Naive B cell (primary cell): Measurements from ENCODE around the gene BRF1. TPM values are rescaled to one million over a fixed set of nuclear protein-coding genes. Genes with fewer than 3 reads are reported as not detected.
A peak's percentile ranks its signal among the peaks of the same experiment; 100 is the strongest.

ENCODE experiments used
- ATAC-seq, 2 donors: fragments of 150-1000 bp; cut with Tn5 transposase; 2 replicates each; pipeline ENCODE4 v1.10.0; 2021; ENCODE audit warnings: low read depth in 2 of 2, mild to moderate bottlenecking in 2 of 2, moderate library complexity in 2 of 2
- DNase-seq: peaks from one replicate; pipeline ENCODE4 v3.0.0; 2022
- H3K27ac Mint-ChIP-seq, 6 donors: one replicate each; pipeline ENCODE4 v1.8.0; 2020 to 2022; ENCODE audit warnings: mild to moderate bottlenecking in 6 of 6, mixed read lengths in 6 of 6, moderate library complexity in 5 of 6, inconsistent platforms in 2 of 6
- H3K27me3 Mint-ChIP-seq, 3 donors: one replicate each; pipeline ENCODE4 v1.8.0; 2021 to 2022; ENCODE audit warnings: mixed read lengths in 3 of 3, mild to moderate bottlenecking in 1 of 3
- H3K36me3 Mint-ChIP-seq, 2 donors: one replicate each; pipeline ENCODE4 v1.8.0; 2020 to 2022; ENCODE audit warnings: mixed read lengths in 2 of 2, inconsistent platforms in 1 of 2, mild to moderate bottlenecking in 1 of 2
- H3K4me1 Mint-ChIP-seq, 3 donors: one replicate each; pipeline ENCODE4 v1.8.0; 2020 to 2022; ENCODE audit warnings: mixed read lengths in 3 of 3, inconsistent platforms in 1 of 3, mild to moderate bottlenecking in 1 of 3, moderate library complexity in 1 of 3
- H3K4me3 Mint-ChIP-seq, 8 donors: one replicate each; pipeline ENCODE4 v1.8.0; 2020 to 2022; ENCODE audit warnings: mild to moderate bottlenecking in 8 of 8, mixed read lengths in 8 of 8, moderate library complexity in 8 of 8, inconsistent platforms in 2 of 8
- H3K9me3 Mint-ChIP-seq, 7 donors: one replicate each; pipeline ENCODE4 v1.8.0; 2020 to 2022; ENCODE audit warnings: mixed read lengths in 7 of 7, mild to moderate bottlenecking in 5 of 7, inconsistent platforms in 2 of 7, moderate library complexity in 1 of 7
- polyA plus RNA-seq, 6 donors: library from polyadenylated mRNA; unstranded; fragments of 300-500 nt; fragmentation: Illumina TruSeq; gene quantifications; one replicate each; pipeline ENCODE4 v1.2.3, GENCODE V29; 2021; ENCODE audit warnings: low read depth in 6 of 6

Gene BRF1
- polyA plus RNA-seq, 6 donors from 2014 or later: 3.1 to 8.9 (median 6.0) TPM

- H3K36me3 Mint-ChIP-seq: peaks cover 0 to 5% of the 10 kb centered on the region in 2 donors
- DNase-seq (no peak), ATAC-seq (no peak)
- peaks cover 14 to 38% (median 38%) of the 10 kb centered on the region in 3 donors for H3K4me1 Mint-ChIP-seq
- H3K27ac Mint-ChIP-seq: peak overlapping the region in 4 of 6 donors; percentile 24 to 79 (median 48)
- peak overlapping the region; percentile 62 to 89 (median 79) for H3K4me3 Mint-ChIP-seq
- no peaks in the 10 kb centered on the region for H3K9me3 Mint-ChIP-seq
- no peaks in the 10 kb centered on the region for H3K27me3 Mint-ChIP-seq
Measured at GRCh38 chr14:105250008-105250366, 50.8 kb downstream of the BRF1 start.

GRCh38 chr14:105249182-105250007, 51.4 kb downstream of the BRF1 start:
- Mint-ChIP-seq H3K36me3 (peaks cover 0 to 5% of the 10 kb centered on the region in 2 donors), H3K27ac (peak overlapping the region in 5 of 6 donors; percentile 61 to 88 (median 79)), H3K4me3 (peak overlapping the region; percentile 62 to 89 (median 79)), H3K27me3 (no peaks in the 10 kb centered on the region), H3K9me3 (no peaks in the 10 kb centered on the region), H3K4me1 (peaks cover 14 to 39% (median 37%) of the 10 kb centered on the region in 3 donors)
- no peak for ATAC-seq
- no peak for DNase-seq

- peak within 1 kb of the TSS; percentile 78 to 89 (median 82) for H3K4me3 Mint-ChIP-seq
- H3K27ac Mint-ChIP-seq: peak within 1 kb of the TSS in 5 of 6 donors; percentile 61 to 88 (median 82)
- peak; percentile 92 for ATAC-seq
- DNase-seq: peak; percentile 89
- no peaks in the 10 kb centered on the region for H3K9me3 Mint-ChIP-seq
- H3K4me1 Mint-ChIP-seq: peaks cover 14 to 45% (median 31%) of the 10 kb centered on the region in 3 donors
- H3K36me3 Mint-ChIP-seq: peaks cover 0 to under 1% of the 10 kb centered on the region in 2 donors
- no peaks in the 10 kb centered on the region for H3K27me3 Mint-ChIP-seq
Measured at GRCh38 chr14:105248368-105249181, 52.2 kb downstream of the BRF1 start, which contains the start of gene BTBD6. Gene BTBD6, plus strand, starts transcription at chr14:105248533. Its CDS starts 179 bp downstream, at chr14:105248712.

GRCh38 chr14:105247715-105248367, 53.0 kb downstream of the BRF1 start:
- peak overlapping the region; percentile 78 to 88 (median 82) for H3K4me3 Mint-ChIP-seq
- H3K9me3 Mint-ChIP-seq: no peaks in the 10 kb centered on the region
- ATAC-seq: no peak
- peaks cover 14 to 45% (median 31%) of the 10 kb centered on the region in 3 donors for H3K4me1 Mint-ChIP-seq
- H3K36me3 Mint-ChIP-seq: no peaks in the 10 kb centered on the region
- H3K27ac Mint-ChIP-seq: peak overlapping the region in 4 of 6 donors; percentile 61 to 88 (median 77)
- DNase-seq: no peak
- H3K27me3 Mint-ChIP-seq: no peaks in the 10 kb centered on the region

- peak overlapping the region in 5 of 6 donors; percentile 42 to 88 (median 72) for H3K27ac Mint-ChIP-seq
- H3K4me1 Mint-ChIP-seq: peaks cover 14 to 45% (median 30%) of the 10 kb centered on the region in 3 donors
- H3K9me3 Mint-ChIP-seq: no peaks in the 10 kb centered on the region
- H3K27me3 Mint-ChIP-seq: no peaks in the 10 kb centered on the region
- no peak for DNase-seq
- peak overlapping the region; percentile 78 to 86 (median 82) for H3K4me3 Mint-ChIP-seq
- H3K36me3 Mint-ChIP-seq: no peaks in the 10 kb centered on the region
- ATAC-seq: no peak
Measured at GRCh38 chr14:105247026-105247425, 53.8 kb downstream of the BRF1 start.

- Mint-ChIP-seq H3K4me3 (peak overlapping the region in 1 of 8 donors; percentile 41), H3K27me3 (no peaks in the 10 kb centered on the region), H3K27ac (peak overlapping the region in 2 of 6 donors; percentile 56 to 86), H3K9me3 (no peaks in the 10 kb centered on the region), H3K4me1 (peaks cover 5 to 31% (median 17%) of the 10 kb centered on the region in 3 donors), H3K36me3 (no peaks in the 10 kb centered on the region)
- ATAC-seq (no peak), DNase-seq (no peak)
Measured at GRCh38 chr14:105244334-105244733, 56.5 kb downstream of the BRF1 start.

- Mint-ChIP-seq H3K4me3 (no peak overlapping the region), H3K27me3 (no peaks in the 10 kb centered on the region), H3K9me3 (no peaks in the 10 kb centered on the region), H3K36me3 (no peaks in the 10 kb centered on the region), H3K27ac (no peak overlapping the region), H3K4me1 (peaks cover 0 to 18% (median 10%) of the 10 kb centered on the region in 3 donors)
- no peak for ATAC-seq
- no peak for DNase-seq
Measured at GRCh38 chr14:105241641-105242040, 59.2 kb downstream of the BRF1 start.

GRCh38 chr14:105240811-105241576, 59.8 kb downstream of the BRF1 start:
- peaks cover 0 to 14% (median 7%) of the 10 kb centered on the region in 3 donors for H3K4me1 Mint-ChIP-seq
- H3K27me3 Mint-ChIP-seq: no peaks in the 10 kb centered on the region
- ATAC-seq (no peak), DNase-seq (no peak)
- no peaks in the 10 kb centered on the region for H3K9me3 Mint-ChIP-seq
- no peak overlapping the region for H3K4me3 Mint-ChIP-seq
- H3K27ac Mint-ChIP-seq: no peak overlapping the region
- no peaks in the 10 kb centered on the region for H3K36me3 Mint-ChIP-seq

GRCh38 chr14:105229099-105229655, 71.6 kb downstream of the BRF1 start:
- no peaks in the 10 kb centered on the region for H3K36me3 Mint-ChIP-seq
- H3K27ac Mint-ChIP-seq: no peak overlapping the region
- no peaks in the 10 kb centered on the region for H3K27me3 Mint-ChIP-seq
- DNase-seq (no peak), ATAC-seq (no peak)
- no peak overlapping the region for H3K4me3 Mint-ChIP-seq
- peaks cover 0 to 2% (median 0%) of the 10 kb centered on the region in 3 donors for H3K4me1 Mint-ChIP-seq
- no peaks in the 10 kb centered on the region for H3K9me3 Mint-ChIP-seq

- DNase-seq: no peak
- no peak for ATAC-seq
- no peak overlapping the region for H3K27ac Mint-ChIP-seq
- peaks cover 0 to 2% (median 0%) of the 10 kb centered on the region in 3 donors for H3K4me1 Mint-ChIP-seq
- H3K27me3 Mint-ChIP-seq: no peaks in the 10 kb centered on the region
- H3K9me3 Mint-ChIP-seq: no peaks in the 10 kb centered on the region
- peaks cover 0 to 3% of the 10 kb centered on the region in 2 donors for H3K36me3 Mint-ChIP-seq
- no peak overlapping the region for H3K4me3 Mint-ChIP-seq
Measured at GRCh38 chr14:105228562-105228961, 72.2 kb downstream of the BRF1 start.

GRCh38 chr14:105227346-105227745, 73.5 kb downstream of the BRF1 start:
- peaks cover 0 to 2% (median 0%) of the 10 kb centered on the region in 3 donors for H3K4me1 Mint-ChIP-seq
- no peaks in the 10 kb centered on the region for H3K27me3 Mint-ChIP-seq
- H3K9me3 Mint-ChIP-seq: no peaks in the 10 kb centered on the region
- peaks cover 1 to 10% of the 10 kb centered on the region in 2 donors for H3K36me3 Mint-ChIP-seq
- DNase-seq: no peak
- no peak overlapping the region for H3K4me3 Mint-ChIP-seq
- H3K27ac Mint-ChIP-seq: peak overlapping the region in 1 of 6 donors; percentile 15
- ATAC-seq: no peak

GRCh38 chr14:105226198-105226597, 74.6 kb downstream of the BRF1 start:
- DNase-seq (no peak), ATAC-seq (no peak)
- H3K27ac Mint-ChIP-seq: no peak overlapping the region
- H3K36me3 Mint-ChIP-seq: peaks cover 7 to 17% of the 10 kb centered on the region in 2 donors
- H3K4me3 Mint-ChIP-seq: no peak overlapping the region
- H3K27me3 Mint-ChIP-seq: no peaks in the 10 kb centered on the region
- peaks cover 0 to 2% (median 0%) of the 10 kb centered on the region in 3 donors for H3K4me1 Mint-ChIP-seq
- no peaks in the 10 kb centered on the region for H3K9me3 Mint-ChIP-seq
